B cell (primary cell): ENCODE results near the gene TRPM8.

Experiments
- EZH2 ChIP-seq: IDR thresholded peaks from 2 replicates; pipeline ENCODE4 v1.6.1; 2012; ENCODE audit warnings: borderline replicate concordance, low read depth, mild to moderate bottlenecking, moderate library complexity, low read length; ENCODE audit not compliant: insufficient read depth, poor library complexity, severe bottlenecking
- TF ChIP-seq, protein P1 (sequence below): fragments of 200-600 bp; IDR thresholded peaks from one replicate; pipeline ENCODE4 v1.8.0; 2022; ENCODE audit warnings: antibody characterized with exemption, mild to moderate bottlenecking

- TF ChIP-seq, protein P1, sequence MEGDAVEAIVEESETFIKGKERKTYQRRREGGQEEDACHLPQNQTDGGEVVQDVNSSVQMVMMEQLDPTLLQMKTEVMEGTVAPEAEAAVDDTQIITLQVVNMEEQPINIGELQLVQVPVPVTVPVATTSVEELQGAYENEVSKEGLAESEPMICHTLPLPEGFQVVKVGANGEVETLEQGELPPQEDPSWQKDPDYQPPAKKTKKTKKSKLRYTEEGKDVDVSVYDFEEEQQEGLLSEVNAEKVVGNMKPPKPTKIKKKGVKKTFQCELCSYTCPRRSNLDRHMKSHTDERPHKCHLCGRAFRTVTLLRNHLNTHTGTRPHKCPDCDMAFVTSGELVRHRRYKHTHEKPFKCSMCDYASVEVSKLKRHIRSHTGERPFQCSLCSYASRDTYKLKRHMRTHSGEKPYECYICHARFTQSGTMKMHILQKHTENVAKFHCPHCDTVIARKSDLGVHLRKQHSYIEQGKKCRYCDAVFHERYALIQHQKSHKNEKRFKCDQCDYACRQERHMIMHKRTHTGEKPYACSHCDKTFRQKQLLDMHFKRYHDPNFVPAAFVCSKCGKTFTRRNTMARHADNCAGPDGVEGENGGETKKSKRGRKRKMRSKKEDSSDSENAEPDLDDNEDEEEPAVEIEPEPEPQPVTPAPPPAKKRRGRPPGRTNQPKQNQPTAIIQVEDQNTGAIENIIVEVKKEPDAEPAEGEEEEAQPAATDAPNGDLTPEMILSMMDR = no peak
- TF ChIP-seq EZH2 = no peak
Observed at GRCh38 chr2:234048049-234048448, 130.9 kb downstream of the TRPM8 start.
